Measurements from ENCODE around the gene COMMD2.

The COMMD2 gene

DNA sequence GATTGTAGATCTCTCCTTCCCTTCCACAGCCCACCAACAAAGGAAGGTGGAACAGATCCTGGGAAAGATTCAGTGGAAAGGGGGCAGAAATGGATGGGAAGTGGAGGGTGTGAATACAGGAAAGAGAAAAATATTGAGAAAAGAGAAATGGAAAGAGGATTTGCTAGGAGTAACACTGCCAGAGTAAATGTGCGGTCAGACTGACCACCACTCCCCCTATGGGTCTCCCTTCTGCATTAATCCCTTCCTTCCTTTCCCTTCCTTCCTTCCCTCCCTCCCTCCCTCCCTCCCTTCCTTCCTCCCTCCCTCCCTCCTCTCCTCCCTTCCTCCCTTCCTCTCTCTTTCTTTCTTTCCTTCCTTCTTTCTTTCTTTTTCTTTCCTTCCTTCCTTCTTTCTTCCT, 12.0 kb upstream of the COMMD2 start:
- in situ Hi-C loops (cut with MboI; ENCODE audit: low sequenced_read_pairs), result no loop called here

DNA sequence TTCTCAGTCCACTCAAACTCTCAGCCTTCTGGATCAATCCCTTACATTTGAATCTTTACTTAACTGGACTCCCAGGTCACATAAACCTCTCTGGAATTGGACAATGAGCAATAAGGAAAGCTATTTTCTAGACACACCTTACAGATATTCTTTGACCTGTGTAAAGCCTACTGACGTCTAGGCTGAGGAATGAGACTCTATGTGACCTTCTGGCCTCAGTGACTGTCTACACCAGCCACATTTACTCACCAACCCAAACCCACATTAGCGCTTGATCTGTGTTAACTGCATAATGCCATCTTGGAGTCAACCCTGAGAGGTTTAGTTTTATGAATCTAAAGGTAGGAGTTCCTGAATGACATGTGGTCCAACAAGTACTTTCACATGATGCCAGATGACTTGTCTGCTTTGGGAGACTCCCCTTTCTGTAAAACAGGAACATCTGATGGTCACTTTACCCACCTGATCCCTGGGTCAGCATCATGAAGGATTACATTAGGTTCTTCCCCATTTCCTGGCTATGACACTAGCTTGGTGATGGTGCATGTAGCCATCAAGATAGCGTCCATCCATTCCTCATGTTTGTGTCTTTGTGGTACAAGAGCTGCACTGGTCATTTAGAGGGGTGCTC, 11.4 kb upstream of the COMMD2 start:
- in situ Hi-C loops (cut with MboI; ENCODE audit: low sequenced_read_pairs), result no loop called here

DNA sequence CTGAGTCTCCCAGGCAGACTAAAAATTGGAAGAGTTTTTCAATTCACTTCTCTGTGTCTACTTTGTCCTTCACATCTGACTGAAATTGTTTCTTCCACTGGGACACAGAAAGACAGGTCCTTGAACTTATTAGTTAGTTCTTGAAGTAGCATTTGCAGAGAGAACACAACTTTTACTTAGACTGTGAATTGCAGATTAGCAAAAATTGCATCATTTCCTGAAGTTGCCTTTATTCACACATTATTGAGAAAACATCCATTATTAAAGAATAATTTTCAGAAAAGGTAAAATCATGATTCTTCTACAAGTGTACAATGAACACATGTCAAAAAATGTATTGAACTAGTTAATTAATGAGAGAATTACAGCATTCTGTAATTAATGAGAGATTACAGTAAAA, 1.4 kb upstream of the COMMD2 start:
- in situ Hi-C loops (cut with MboI; ENCODE audit: low sequenced_read_pairs), result no loop called here

DNA sequence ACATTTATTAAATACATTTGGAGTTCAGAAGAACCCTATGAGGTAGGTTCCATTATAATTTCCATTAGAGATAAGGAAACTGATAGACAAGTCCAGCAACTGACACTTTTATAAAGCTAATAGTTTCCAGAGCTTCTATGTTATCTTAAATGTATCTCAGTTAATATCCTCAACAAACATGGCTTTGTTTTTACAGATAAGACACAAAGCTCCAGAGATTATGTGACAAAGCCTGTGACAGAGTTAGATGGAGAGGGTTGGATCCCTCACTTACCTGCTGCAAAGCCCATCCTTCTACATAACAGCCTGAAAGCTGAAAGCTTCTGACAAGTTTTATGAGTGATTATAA, 473 bp upstream of the COMMD2 start:
- in situ Hi-C loops (cut with MboI; ENCODE audit: low sequenced_read_pairs), result no loop called here

DNA sequence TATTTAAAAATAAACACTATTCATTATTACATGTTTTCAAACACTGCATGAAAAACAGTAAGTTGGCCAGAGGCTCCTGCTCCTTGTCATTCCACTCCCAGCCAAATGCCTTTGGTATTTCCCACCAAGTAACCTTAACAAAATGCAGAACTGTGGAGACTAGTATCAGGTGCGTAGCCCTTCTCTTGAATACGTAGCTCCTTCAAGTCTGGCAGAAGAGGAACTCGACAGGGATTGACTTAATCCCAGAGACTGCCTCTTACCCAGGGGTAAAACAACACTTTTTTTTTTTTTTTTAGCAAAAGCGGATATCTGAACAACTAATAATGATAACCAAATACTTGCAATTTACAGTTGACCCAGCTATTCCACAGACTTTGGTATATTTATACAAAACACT, 738 bp downstream of the COMMD2 start:
- in situ Hi-C loops (cut with MboI; ENCODE audit: low sequenced_read_pairs), result no loop called here

DNA sequence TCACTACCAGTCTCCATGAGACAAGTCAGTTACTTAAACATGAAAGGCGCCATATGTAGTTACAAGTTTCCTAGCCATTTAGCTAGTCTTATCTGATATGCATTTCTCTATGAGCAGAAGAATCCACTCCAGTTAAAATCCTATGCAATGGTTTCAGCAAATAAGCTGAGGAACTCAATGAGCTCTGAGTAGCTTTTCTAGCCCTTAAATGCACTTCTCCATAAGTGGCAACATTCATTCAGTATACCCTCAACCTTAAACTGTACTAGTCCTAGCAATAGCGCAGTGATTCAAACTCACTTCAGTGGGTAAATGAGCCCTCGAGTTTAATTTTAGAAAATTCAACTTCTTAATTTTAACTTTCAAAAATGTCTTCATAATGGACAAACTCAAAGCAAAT, 7.7 kb downstream of the COMMD2 start:
- in situ Hi-C loops (cut with MboI; ENCODE audit: low sequenced_read_pairs), result no loop called here

DNA sequence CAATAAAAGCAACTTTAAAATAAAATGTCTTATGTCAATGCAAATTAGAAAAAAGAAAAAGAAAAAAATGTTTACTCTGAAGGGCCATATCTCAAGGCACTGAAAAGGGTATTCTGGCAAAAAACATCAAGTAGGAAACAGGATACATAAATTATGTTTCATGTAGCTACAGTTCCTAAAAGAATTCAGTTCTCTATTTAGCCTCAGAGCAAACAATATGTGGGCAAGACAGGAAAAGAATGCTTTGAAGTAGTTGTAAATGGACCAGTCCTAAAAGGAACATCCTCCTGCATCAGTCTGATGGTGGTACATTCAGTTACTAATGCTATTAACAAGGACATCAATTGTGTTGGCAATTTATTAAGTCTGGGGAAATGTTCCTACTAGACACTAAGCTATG, 8.1 kb downstream of the COMMD2 start:
- in situ Hi-C loops (cut with MboI; ENCODE audit: low sequenced_read_pairs), result no loop called here

DNA sequence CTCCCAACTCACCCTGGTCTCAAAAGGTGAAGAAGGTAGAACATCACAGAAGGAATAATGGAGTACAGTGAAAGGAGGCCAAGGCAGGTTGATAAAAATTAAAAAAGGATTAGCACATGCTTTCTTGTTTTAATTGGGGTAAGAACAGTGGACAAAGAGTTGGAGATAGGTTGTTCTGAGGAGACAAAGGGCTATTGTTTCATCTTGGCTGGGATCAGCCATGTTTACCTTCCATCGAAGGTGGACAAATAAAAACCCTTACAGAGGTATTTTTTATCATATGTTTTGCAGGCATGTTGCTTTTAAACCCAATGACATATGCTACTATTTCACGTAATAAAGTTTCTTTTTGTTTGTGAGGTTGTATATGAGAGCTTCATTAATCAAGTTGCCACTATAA, 12.9 kb downstream of the COMMD2 start:
- in situ Hi-C loops (cut with MboI; ENCODE audit: low sequenced_read_pairs), result no loop called here

DNA sequence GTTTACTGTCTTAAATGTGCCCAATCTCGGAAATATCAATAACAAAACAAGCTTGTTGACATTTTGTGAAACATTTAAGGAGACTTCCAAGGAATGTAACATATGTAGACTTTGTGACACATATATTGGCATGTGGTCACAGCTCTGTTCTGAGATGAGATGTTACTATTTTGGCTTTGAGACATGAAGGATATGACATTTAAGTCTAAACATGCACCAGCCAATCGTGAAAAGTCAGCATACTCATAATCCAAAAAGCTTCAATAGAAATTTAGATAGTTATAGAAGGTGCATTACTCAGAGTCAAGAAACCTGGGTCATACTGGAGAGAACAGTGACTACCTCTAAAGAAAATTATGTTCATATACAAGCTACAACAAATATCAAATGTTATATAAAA, 13.4 kb downstream of the COMMD2 start:
- in situ Hi-C loops (cut with MboI; ENCODE audit: low sequenced_read_pairs), result no loop called here

DNA sequence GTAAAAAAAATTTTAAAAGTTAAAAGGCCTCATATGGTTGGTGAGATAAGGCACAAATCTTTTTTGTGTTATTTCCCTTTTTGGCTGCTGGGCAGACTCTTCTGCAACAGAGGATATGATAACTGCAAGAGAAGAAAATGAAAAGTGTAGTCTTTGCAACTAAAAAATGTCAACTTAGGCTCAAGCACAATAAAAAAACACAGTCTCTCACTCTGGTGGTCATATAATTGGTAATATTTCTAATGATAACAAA, 15.4 kb downstream of the COMMD2 start:
- in situ Hi-C loops (cut with MboI; ENCODE audit: low sequenced_read_pairs), result no loop called here

DNA sequence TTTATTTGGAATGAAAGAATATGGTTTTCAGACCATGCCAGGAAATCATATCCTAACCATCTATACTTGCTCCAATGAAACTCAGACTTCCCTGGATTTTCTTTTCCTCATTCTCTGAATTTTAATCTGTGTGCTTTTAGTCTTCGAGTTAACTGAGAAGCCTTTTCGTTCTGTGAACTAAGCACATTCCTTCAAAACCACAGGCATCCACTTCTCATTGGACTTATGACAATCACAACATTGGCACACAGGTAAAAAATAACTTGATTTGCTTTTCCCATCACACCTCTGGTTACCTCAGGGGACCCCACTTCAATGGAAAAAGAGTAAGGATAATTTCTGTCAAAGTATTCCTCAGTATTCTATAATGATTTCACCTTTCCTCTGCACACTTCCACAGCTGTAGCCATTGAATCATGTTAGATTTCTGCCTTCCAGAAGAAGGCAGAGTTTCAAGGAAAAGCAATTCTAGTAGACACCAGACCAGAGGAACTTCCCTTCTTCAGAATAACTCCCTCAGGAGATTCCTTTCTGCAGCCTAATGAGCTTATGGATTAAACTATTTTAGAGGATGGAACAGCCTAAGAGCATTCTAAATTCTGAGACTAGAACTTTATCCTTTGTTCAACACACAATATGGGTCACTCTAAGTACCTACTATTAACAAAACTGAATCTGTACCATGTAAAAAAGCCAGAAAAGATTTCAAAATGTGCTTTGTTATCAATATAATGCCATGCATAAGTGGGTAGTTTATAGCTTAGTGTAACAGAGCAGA, 15.9 kb downstream of the COMMD2 start:
- in situ Hi-C loops (cut with MboI; ENCODE audit: low sequenced_read_pairs), result no loop called here

DNA sequence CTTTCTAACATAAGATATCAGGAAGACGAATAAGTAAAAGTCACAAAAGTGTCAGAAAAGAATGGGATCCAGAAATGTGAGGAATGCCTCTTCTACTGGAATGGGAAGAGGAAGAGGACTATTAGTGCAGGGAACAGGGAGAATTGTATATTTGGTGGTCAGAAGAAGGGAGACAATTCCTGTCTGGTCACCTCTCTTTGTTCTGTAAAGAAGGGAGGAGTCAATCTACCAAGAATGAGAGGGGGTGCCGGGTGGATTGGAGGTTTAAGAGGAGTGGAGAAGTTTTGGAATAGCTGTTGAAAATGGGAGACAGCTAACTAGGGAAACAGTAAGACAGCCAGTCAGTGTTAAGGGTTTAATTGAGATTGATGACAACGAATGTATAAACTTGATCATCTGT, 20.1 kb downstream of the COMMD2 start:
- in situ Hi-C loops (cut with MboI; ENCODE audit: low sequenced_read_pairs), result no loop called here

DNA sequence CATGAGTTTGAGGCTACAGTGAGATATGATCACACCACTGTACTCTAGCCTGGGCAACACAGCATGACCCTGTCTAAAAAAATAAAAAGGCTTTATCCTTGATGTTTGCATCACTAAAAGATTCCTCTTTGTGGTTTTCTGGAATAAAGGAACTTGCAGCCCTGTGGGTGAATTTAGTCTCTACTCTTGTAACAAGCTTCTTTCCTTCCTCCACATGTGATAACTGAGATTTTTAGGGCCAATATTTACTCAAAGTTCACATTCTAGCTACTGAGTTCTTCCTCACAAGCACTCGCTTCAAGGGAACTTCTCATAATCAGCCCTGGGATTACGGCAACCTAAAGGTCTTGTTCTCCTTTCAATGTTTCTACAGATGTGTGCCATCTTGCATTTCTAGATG, 24.6 kb downstream of the COMMD2 start:
- in situ Hi-C loops (cut with MboI; ENCODE audit: low sequenced_read_pairs), result no loop called here

DNA sequence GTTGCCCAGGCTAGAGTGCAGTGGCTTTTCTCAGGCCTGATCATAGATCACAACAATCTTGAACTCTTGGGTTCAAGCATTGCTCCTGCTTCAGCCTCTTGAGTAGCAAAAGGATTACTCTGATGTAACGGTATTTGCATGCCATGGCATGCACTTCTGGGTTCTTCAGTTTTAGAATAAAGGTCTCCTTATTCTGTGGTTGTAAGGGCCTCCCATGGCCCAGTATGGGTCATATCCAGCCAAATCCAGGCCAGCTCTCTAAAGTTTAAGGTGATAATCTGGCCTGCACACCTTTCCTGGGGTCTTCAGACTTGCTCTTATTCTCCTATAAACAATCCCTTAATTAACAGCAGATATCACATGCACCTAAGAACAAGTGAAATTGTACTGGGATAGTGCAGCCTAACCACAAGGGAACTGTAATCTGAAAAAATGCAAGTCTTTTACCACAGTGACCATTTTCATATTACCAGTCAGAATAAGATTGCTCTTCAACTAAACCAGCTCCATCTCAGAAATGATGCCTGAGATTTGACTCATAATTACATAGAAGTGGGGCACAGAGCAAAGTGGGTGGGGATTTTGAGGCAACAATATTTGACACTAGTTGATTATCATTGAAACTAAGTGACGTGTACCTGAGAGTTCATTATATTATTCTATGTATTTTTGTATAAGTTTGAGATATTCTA, 25.4 kb downstream of the COMMD2 start:
- in situ Hi-C loops (cut with MboI; ENCODE audit: low sequenced_read_pairs), result no loop called here

DNA sequence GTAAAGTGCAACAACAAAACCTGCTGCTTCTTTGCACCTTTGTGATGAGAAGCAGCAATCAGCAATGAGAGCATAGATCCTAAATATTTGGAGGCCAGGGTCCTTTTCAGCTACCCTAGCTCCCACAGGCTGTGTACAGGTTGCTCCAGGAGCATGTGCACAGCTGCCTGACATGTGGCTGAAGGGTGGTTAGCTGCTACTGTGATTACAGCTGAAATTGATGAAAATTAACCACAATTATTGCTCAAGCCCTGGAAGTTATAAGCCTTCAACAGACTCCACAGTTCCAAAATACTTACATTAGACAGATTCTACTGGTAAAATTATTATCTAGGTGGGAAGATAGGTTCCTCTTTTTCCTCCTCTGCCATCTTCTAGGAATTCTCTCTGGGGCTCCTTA, 28.5 kb downstream of the COMMD2 start:
- in situ Hi-C loops (cut with MboI; ENCODE audit: low sequenced_read_pairs), result no loop called here

DNA sequence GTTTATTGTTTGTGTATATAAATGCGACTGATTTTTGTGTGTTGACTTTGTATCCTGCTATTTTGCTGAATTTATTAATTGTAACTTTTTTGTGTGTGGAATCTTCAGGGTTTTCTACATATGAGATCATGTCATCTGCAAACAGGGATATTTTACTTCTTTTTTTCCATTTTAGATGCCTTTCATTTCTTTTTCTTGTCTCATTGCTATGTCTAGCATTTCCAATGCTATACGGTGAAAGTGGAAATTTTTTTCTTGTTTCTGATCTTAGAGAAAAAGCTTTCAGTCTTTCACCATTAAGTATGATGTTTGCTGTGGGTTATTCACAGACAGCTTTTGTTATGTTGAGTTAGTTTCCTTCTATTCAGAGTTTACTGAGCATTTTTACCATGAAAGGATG, 31.4 kb downstream of the COMMD2 start:
- in situ Hi-C loops (cut with MboI; ENCODE audit: low sequenced_read_pairs), result no loop called here

DNA sequence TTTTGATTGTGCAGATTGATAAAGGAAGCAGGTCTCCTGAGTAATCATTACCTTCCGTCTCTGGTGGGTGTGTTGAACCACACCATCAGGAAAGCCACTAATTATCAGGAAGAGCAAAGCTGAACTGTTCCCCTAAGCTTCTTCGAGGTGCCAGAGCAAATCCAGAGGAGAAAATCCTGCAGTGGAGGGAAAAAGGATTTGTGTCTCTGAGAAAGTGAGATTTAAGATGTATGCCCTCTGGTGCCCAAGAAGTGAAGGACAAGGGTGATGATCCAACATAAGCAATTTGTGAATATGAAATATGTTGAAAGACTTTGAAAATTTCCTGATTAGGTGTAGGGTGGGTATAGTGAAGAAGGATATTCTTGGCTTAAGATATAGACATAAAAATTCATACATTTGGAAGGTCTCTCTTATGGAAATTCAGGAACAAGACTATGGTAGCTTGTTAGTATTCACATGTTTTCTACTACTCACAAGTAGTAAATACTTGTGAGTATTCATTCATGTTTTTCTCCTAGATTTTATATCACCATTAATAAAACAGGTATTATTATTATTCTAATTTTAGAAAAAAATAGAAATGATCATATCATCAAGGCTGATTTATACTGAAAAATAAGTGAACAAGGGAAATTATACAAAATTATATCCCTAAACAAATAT, 34.8 kb downstream of the COMMD2 start:
- in situ Hi-C loops (cut with MboI; ENCODE audit: low sequenced_read_pairs), result no loop called here

DNA sequence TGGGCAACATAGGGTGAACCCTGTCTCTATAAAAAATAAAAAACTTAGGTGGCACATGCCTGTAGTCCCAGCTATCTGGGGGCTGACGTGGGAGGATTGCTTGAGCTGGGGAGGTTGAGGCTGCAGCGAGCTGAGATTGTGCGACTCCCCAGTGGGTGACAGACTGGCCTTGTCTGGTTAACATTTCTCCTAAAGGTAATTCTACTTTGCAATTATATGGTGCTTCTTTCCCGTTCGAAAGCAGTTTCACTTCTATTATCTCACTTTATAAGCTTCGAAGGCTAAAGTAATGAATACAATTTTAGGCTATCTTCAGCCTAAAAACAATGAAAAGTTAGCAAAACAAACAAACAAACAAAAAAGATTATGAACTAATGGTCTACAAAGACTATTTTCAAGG, 35.3 kb downstream of the COMMD2 start:
- in situ Hi-C loops (cut with MboI; ENCODE audit: low sequenced_read_pairs), result no loop called here

DNA sequence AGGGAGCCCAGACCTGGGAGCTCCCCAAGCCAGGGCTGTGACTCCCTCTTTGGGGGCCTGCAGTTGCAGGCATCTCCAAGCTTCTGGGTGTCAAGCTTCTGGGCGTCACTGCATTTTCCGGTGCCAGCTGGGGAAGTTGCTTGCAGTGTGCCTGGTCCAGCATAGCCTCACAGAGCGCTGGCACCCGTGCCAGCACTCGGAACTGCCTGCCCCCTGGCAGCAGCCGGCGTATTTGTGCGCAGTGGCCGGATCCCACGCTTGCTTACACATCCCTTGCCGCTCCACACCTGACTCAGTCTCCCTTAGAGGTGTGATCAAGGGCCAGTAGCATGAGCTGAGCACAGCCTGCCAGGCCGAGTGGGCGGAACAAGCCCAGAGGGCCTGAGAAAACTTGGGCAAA, 37.0 kb downstream of the COMMD2 start:
- in situ Hi-C loops (cut with MboI; ENCODE audit: low sequenced_read_pairs), result no loop called here

DNA sequence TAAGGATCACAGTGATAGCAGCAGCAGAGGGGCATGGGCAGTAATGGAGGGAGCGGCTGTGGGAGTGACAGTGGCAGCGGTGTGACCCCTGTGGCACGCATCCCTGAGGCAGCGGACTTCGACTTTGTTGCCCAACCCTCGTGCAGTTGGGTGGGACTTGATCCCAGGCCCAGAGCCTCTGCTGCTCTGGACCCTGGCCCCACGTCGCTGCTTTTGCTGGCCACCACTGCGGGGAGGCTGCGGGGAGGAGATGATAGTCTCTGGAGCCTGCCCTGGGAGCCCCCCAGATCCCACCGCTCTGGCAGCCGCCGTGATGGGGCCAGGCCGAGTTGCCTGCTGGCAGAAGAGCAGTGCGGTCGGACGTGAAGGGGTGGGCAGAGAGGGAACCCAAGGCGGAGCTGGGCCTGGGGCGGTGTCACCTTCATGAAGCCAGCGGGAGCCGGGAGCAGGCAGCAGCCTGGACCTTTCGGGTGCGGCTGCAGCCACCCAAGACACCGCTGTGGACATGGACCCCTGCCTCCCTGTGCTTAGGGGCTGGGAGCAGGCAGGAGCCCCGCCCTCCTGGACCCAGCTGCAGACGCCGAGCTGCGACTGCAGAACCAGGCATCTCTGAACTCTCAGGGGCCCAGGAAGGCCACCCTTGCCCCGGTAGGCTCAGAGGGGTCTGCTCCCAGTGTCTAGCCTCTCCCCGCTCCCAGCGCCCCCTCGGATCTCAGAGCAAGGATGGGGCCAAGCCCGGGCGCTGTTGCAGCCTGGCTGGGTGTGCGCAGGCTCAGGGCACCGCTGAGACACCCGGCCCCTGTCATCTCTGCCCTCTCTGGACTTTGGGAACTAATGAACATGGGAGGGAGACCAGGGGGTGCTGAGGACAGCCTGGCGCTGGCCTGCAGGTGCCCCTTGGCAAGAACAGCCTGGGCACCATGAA, 38.3 kb downstream of the COMMD2 start:
- in situ Hi-C loops (cut with MboI; ENCODE audit: low sequenced_read_pairs), result no loop called here

DNA sequence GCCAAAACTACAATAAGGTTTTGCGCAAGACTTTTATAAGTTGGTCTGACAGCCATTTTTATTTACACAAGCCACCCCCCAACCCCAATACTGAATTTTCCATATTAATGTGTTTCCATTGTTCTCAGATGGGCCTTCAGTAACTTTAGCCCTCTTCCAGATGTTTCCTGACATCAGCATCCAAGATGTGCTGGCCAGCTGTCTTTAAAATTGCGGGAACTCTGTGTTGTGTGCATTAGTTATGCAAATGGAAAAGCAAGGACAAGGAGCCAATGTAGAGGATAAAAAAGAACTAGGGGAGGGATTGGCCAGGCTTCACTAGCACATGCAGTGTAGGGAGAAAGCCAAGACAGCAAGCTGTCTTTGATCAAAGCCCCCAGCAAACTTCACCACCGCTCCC, 45.4 kb downstream of the COMMD2 start:
- in situ Hi-C loops (cut with MboI; ENCODE audit: low sequenced_read_pairs), result no loop called here
